Measurements from ENCODE around the gene CNTNAP2. TPM values are rescaled to one million over a fixed set of nuclear protein-coding genes. Genes with fewer than 3 reads are reported as not detected.
A peak's percentile ranks its signal among the peaks of the same experiment; 100 is the strongest.

CNTNAP2 gene
- total RNA-seq, 1 experiment from 2014 or later = 60.0 TPM

- no TSS peak for BruUV-seq (replicated peaks)
- no peak for TF ChIP-seq EZH2 (IDR thresholded peaks at IDR 0.05; ENCODE audit: borderline replicate concordance, low read depth, low read length, poor library complexity, severe bottlenecking)
Measured at GRCh38 chr7:146731185-146731584, 614.6 kb downstream of the CNTNAP2 start.

DNA sequence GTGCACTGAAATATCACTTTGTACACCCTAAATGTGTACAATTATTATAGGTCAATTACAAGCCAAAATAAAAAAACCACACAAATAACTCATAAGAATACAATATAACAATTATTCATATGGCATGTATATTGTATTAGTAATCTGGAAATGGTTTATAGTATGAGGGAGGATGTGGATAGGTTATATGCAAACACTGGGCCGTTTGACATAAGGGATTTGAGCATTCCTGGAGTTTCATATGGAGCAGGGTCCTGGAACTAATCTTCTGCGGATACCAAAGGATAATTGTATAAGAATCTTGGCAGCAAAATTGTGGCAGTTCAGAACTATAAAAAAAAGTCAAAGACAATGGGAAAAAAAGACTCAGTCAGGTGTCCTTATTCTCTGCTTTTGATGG, 619.4 kb downstream of the CNTNAP2 start:
- Histone ChIP-seq H3K9me3 (ENCODE audit: low read depth, low read length, poor library complexity, severe bottlenecking) (peaks cover 8% of the 10 kb centered on the region), H3K36me3 (ENCODE audit: insufficient read depth, low read length, poor library complexity, severe bottlenecking) (no peaks in the 10 kb centered on the region), H3K4me3 (ENCODE audit: low read depth, low read length, poor library complexity, severe bottlenecking) (no peak overlapping the region), H3K4me1 (ENCODE audit: insufficient read depth, low read length, poor library complexity, severe bottlenecking) (no peaks in the 10 kb centered on the region), H3K27ac (ENCODE audit: low read depth, low read length, poor library complexity, severe bottlenecking) (no peak overlapping the region), H3K27me3 (replicated peaks; ENCODE audit: insufficient read depth, low read depth, low read length, poor library complexity) (no peaks in the 10 kb centered on the region)
- ChIA-PET CTCF (no interaction called here), POLR2A (ENCODE audit: low non-redundant PET) (no interaction called here)
- no TSS peak for BruUV-seq (replicated peaks)
- TF ChIP-seq CTCF (conservative IDR thresholded peaks at IDR 0.05; ENCODE audit: low read depth, low read length) (no peak), EZH2 (IDR thresholded peaks at IDR 0.05; ENCODE audit: borderline replicate concordance, low read depth, low read length, poor library complexity, severe bottlenecking) (no peak)
- intact Hi-C loops (cut with micrococcal nuclease; ENCODE audit: unreplicated experiment) = loop anchor here (10.0 kb wide), 1 partner anchor 509 kb away; no protein-coding TSS in a partner anchor
- DNase-seq (ENCODE audit: low spot score) = no peak

More at GRCh38 chr7:146731185-146731584, 614.6 kb downstream of the CNTNAP2 start:
- Histone ChIP-seq H3K27me3 (replicated peaks; ENCODE audit: insufficient read depth, low read depth, low read length, poor library complexity) (no peaks in the 10 kb centered on the region), H3K36me3 (ENCODE audit: insufficient read depth, low read length, poor library complexity, severe bottlenecking) (no peaks in the 10 kb centered on the region), H3K4me3 (ENCODE audit: low read depth, low read length, poor library complexity, severe bottlenecking) (no peak overlapping the region), H3K27ac (ENCODE audit: low read depth, low read length, poor library complexity, severe bottlenecking) (no peak overlapping the region), H3K4me1 (ENCODE audit: insufficient read depth, low read length, poor library complexity, severe bottlenecking) (no peaks in the 10 kb centered on the region), H3K9me3 (ENCODE audit: low read depth, low read length, poor library complexity, severe bottlenecking) (no peaks in the 10 kb centered on the region)
- ChIA-PET POLR2A (ENCODE audit: low non-redundant PET) (no interaction called here), CTCF (no interaction called here)
- DNase-seq (ENCODE audit: low spot score) = no peak
- intact Hi-C loops (cut with micrococcal nuclease; ENCODE audit: unreplicated experiment) = loop anchor here (10.0 kb wide), 1 partner anchor 514 kb away; no protein-coding TSS in a partner anchor

DNA sequence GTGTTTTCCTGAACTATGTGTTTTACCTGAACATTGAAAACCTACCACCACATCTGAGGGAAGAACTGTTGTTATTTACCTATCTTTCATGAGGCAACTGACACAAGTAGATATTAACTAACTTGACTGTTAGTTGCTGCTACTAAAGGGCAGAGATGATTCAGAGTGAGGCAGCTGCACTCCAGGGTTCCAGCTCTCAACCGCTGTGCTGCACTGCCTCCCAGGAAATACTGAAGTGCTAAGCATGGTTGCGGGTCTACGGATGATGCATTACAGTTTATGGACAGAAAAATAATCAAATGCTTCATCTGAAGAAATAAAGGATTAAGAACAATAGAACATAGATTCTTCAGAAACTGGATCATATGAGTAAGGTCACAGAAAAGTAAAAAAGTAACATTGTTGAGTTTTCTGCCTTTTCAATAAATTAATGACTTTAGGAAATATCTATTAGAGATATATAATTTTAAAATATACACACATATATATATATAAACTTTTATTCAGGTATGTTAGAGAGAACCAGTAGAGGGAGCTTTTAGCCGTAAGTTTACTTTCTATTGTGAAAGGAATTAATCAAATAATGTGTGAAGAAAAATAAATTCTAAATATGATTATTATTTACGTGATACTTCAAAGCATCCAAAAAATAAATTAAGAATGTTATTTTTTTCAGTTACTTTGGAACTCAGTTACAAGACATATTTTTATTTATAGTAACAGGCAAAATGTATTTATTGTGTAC, 620.0 kb downstream of the CNTNAP2 start:
- H3K27me3 ChIP-seq (replicated peaks; ENCODE audit: insufficient read depth, low read depth, low read length, poor library complexity) = no peaks in the 10 kb centered on the region
- no peak for TF ChIP-seq EZH2 (IDR thresholded peaks at IDR 0.05; ENCODE audit: borderline replicate concordance, low read depth, low read length, poor library complexity, severe bottlenecking)
- peak; percentile 2; the same call in 1 of the 2 replicates for TF ChIP-seq CTCF (conservative IDR thresholded peaks at IDR 0.05; ENCODE audit: low read depth, low read length)
- peak; percentile 37 for DNase-seq (ENCODE audit: low spot score)
- H3K9me3 ChIP-seq (ENCODE audit: low read depth, low read length, poor library complexity, severe bottlenecking) = peaks cover 8% of the 10 kb centered on the region
- intact Hi-C loops (cut with micrococcal nuclease; ENCODE audit: unreplicated experiment) = loop anchor here (10.0 kb wide), 1 partner anchor 508 kb away; no protein-coding TSS in a partner anchor
- no peaks in the 10 kb centered on the region for H3K36me3 ChIP-seq (ENCODE audit: insufficient read depth, low read length, poor library complexity, severe bottlenecking)
- ChIA-PET CTCF (no interaction called here), POLR2A (ENCODE audit: low non-redundant PET) (no interaction called here)
- no peak overlapping the region for H3K27ac ChIP-seq (ENCODE audit: low read depth, low read length, poor library complexity, severe bottlenecking)
- H3K4me3 ChIP-seq (ENCODE audit: low read depth, low read length, poor library complexity, severe bottlenecking) = no peak overlapping the region
- no peaks in the 10 kb centered on the region for H3K4me1 ChIP-seq (ENCODE audit: insufficient read depth, low read length, poor library complexity, severe bottlenecking)
- no TSS peak for BruUV-seq (replicated peaks)
